ENCODE results near the gene GFOD2.

Gene GFOD2

DNA sequence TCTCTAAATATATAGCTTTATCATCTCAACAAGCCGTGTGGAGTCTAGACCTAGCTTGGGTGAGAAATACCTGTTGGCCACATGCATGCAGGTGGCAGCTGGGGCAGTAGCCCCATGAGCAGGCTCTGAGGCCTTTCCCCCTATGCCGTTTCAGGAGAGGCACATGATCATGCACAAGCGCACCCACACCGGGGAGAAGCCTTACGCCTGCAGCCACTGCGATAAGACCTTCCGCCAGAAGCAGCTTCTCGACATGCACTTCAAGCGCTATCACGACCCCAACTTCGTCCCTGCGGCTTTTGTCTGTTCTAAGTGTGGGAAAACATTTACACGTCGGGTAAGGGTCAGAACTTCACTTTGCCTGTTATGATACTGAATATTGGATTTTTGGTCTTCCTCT lies 90.9 kb downstream of the GFOD2 start:
- DNase-seq, result no peak

Data from NCI-H1048 (cell line).